Mesothelial cell of epicardium (in vitro differentiated cells): ENCODE measurements around the gene MYBPC2. TPM values are rescaled to one million over a fixed set of nuclear protein-coding genes. Genes with fewer than 3 reads are reported as not detected.
A peak's percentile ranks its signal among the peaks of the same experiment; 100 is the strongest.
"Not testable (repeated sequence)": the region's sequence is repeated elsewhere in the genome, so short reads cannot be mapped to it uniquely, and the experiment has no call there.

ENCODE experiments used
- DNase-seq, 2 experiments: peaks; one replicate each; pipeline ENCODE4 v3.0.0; 2021; ENCODE audit warnings: low spot score in 2 of 2; ENCODE audit not compliant: unreplicated experiment in 2 of 2
- H3K27ac Mint-ChIP-seq: 2 replicates; pipeline ENCODE4 v1.8.0; 2021; ENCODE audit warnings: mixed read lengths
- H3K27me3 Mint-ChIP-seq: 2 replicates; pipeline ENCODE4 v1.8.0; 2021; ENCODE audit warnings: low read depth, mixed read lengths
- H3K36me3 Mint-ChIP-seq: 2 replicates; pipeline ENCODE4 v1.8.0; 2021; ENCODE audit warnings: mixed read lengths
- H3K4me1 Mint-ChIP-seq: 2 replicates; pipeline ENCODE4 v1.8.0; 2021; ENCODE audit warnings: mixed read lengths
- H3K4me3 Mint-ChIP-seq: 2 replicates; pipeline ENCODE4 v1.8.0; 2021; ENCODE audit warnings: mild to moderate bottlenecking, moderate library complexity, mixed read lengths
- H3K9me3 Mint-ChIP-seq: 2 replicates; pipeline ENCODE4 v1.8.0; 2021; ENCODE audit warnings: mixed read lengths
- CTCF ChIP-seq: fragments of 200-600 bp; sonication (generic); IDR thresholded peaks from one replicate; pipeline ENCODE4 v1.5.0; 2021; ENCODE audit warnings: antibody characterized with exemption; ENCODE audit not compliant: unreplicated experiment
- total RNA-seq: library from RNA; stranded (reverse); gene quantifications from 3 replicates; pipeline ENCODE4 v1.2.1, GENCODE V29; 2021

The MYBPC2 gene
- total RNA-seq, 1 donor from 2014 or later = 1.2 TPM

GRCh38 chr19:50465986-50466705 lies 33.5 kb downstream of the MYBPC2 start:
- TF ChIP-seq CTCF = no peak
- Mint-ChIP-seq H3K9me3 (no peaks in the 10 kb centered on the region), H3K4me1 (peaks cover 3% of the 10 kb centered on the region), H3K4me3 (no peak overlapping the region), H3K36me3 (no peaks in the 10 kb centered on the region), H3K27me3 (no peaks in the 10 kb centered on the region), H3K27ac (no peak overlapping the region)
- no peak for DNase-seq

GRCh38 chr19:50466706-50467039 lies 34.0 kb downstream of the MYBPC2 start:
- Mint-ChIP-seq H3K36me3 (no peaks in the 10 kb centered on the region), H3K27me3 (no peaks in the 10 kb centered on the region), H3K4me3 (no peak overlapping the region), H3K27ac (no peak overlapping the region), H3K4me1 (no peaks in the 10 kb centered on the region), H3K9me3 (no peaks in the 10 kb centered on the region)
- TF ChIP-seq CTCF = no peak
- DNase-seq = no peak

- DNase-seq = no peak
- Mint-ChIP-seq H3K4me1 (no peaks in the 10 kb centered on the region), H3K27me3 (no peaks in the 10 kb centered on the region), H3K27ac (no peak overlapping the region), H3K36me3 (no peaks in the 10 kb centered on the region), H3K9me3 (no peaks in the 10 kb centered on the region), H3K4me3 (no peak overlapping the region)
- TF ChIP-seq CTCF = no peak
Observed at GRCh38 chr19:50467566-50467965, 34.9 kb downstream of the MYBPC2 start.

- no peak overlapping the region for H3K27ac Mint-ChIP-seq
- no peaks in the 10 kb centered on the region for H3K4me1 Mint-ChIP-seq
- no peaks in the 10 kb centered on the region for H3K27me3 Mint-ChIP-seq
- H3K4me3 Mint-ChIP-seq = no peak overlapping the region
- no peaks in the 10 kb centered on the region for H3K36me3 Mint-ChIP-seq
- TF ChIP-seq CTCF = no peak
- H3K9me3 Mint-ChIP-seq = no peaks in the 10 kb centered on the region
- no peak for DNase-seq
Observed at GRCh38 chr19:50468818-50469217, 36.1 kb downstream of the MYBPC2 start.

- H3K4me3 Mint-ChIP-seq, H3K27me3 Mint-ChIP-seq, H3K27ac Mint-ChIP-seq, H3K9me3 Mint-ChIP-seq, DNase-seq: not testable (repeated sequence)
- peaks cover 16% of the 10 kb centered on the region for H3K36me3 Mint-ChIP-seq
- H3K4me1 Mint-ChIP-seq = peaks cover 16% of the 10 kb centered on the region
Observed at GRCh38 chr19:50473336-50473735, 40.6 kb downstream of the MYBPC2 start.

- H3K27me3 Mint-ChIP-seq = no peaks in the 10 kb centered on the region
- H3K27ac Mint-ChIP-seq = peak overlapping the region; percentile 79
- peaks cover 6% of the 10 kb centered on the region for H3K9me3 Mint-ChIP-seq
- H3K4me3 Mint-ChIP-seq = peak overlapping the region; percentile 91
- DNase-seq = no peak
- TF ChIP-seq CTCF = no peak
- H3K4me1 Mint-ChIP-seq = peaks cover 16% of the 10 kb centered on the region
- H3K36me3 Mint-ChIP-seq = peaks cover 20% of the 10 kb centered on the region
Observed at GRCh38 chr19:50475101-50475568, 42.4 kb downstream of the MYBPC2 start.
